ENCODE measurements around the gene ETV1. TPM values are rescaled to one million over a fixed set of nuclear protein-coding genes. Genes with fewer than 3 reads are reported as not detected.

Gene ETV1
- total and polyA plus RNA-seq, 4 donors: 12.7 to 85.3 (median 45.1) TPM

DNA sequence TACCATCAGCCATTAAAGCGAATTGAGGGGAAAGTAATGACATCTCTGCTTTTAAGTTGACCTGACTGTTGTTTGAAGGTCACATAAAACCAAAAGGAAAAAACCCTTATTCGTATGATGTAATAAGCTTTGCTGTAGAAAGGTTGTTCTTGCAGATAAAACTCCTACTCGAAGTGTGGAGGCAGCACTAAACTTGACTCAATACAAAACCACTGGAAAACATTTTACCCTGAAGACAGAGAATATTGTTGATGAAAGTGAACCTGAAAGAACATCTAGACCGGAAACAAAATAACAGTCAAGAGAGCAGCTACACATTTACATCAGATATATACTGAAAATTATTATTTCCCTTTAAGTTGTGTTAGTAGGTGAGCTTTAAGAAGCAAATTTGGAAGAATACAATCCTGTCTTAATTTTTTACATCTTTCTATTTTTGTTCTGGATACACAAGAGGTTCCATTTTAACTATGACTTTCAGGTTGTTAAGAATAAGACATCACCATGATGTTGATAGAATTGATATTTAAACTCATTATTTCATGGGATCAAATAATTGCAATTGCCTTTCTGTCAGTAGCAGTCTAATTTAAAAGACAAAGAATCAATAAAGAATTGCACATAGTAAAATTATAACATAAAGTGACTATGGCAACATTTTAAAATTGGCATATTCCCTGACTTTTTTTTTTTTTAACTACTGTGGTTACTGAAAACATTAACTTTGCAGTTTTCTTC lies 6.4 kb downstream of the ETV1 start:
- Histone ChIP-seq H3K9ac (ENCODE audit: insufficient read depth in 1 of 2, low read length in 2 of 2) (no peak overlapping the region), H3K4me1 (ENCODE audit: control insufficient read depth in 5 of 5, insufficient read depth in 5 of 5, low read length in 5 of 5) (peaks cover 0 to 68% (median 7%) of the 10 kb centered on the region in 5 donors), H3K4me3 (no peak overlapping the region), H3K27ac (ENCODE audit: low read depth in 1 of 2, low read length in 1 of 2) (no peak overlapping the region), H3K36me3 (ENCODE audit: control insufficient read depth in 4 of 4, insufficient read depth in 4 of 4, low read length in 4 of 4) (peaks cover 0 to 5% (median 0%) of the 10 kb centered on the region in 4 donors), H3K27me3 (ENCODE audit: control insufficient read depth in 3 of 3, insufficient read depth in 3 of 3, low read length in 2 of 3) (no peaks in the 10 kb centered on the region), H3K9me3 (ENCODE audit: control insufficient read depth in 4 of 4, insufficient read depth in 3 of 4, low read length in 3 of 4) (no peaks in the 10 kb centered on the region)
- peak in 2 of 3 donors; percentile 17 to 20 for DNase-seq
- TF ChIP-seq, protein P1, sequence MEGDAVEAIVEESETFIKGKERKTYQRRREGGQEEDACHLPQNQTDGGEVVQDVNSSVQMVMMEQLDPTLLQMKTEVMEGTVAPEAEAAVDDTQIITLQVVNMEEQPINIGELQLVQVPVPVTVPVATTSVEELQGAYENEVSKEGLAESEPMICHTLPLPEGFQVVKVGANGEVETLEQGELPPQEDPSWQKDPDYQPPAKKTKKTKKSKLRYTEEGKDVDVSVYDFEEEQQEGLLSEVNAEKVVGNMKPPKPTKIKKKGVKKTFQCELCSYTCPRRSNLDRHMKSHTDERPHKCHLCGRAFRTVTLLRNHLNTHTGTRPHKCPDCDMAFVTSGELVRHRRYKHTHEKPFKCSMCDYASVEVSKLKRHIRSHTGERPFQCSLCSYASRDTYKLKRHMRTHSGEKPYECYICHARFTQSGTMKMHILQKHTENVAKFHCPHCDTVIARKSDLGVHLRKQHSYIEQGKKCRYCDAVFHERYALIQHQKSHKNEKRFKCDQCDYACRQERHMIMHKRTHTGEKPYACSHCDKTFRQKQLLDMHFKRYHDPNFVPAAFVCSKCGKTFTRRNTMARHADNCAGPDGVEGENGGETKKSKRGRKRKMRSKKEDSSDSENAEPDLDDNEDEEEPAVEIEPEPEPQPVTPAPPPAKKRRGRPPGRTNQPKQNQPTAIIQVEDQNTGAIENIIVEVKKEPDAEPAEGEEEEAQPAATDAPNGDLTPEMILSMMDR (IDR thresholded peaks at IDR 0.05; ENCODE audit: control extremely low read depth, extremely low read depth): no peak
- no peak for ATAC-seq (ENCODE audit: insufficient read depth, low FRiP score)
- 73 to 85% methylated on average over 4 of the region's 4 CpGs for WGBS, 2 donors

DNA sequence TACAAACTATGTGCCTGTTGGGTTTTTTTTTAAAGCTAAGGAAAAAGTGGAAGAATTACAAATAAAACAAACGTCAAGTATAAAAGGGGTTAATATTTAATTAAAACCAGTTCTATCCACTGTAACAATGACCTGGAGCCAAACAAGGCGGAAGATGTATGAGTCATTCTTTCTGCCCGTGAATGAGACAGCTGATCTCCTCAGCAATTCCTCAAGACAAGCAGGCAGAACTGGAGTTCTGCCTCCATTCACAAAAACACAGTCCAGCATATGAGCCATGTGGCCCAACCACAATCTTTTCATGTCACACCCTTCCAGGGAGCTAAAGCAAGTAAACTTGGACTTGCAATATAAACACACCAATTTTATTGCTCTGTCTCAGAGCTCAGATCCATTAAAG lies 8.4 kb downstream of the ETV1 start:
- ATAC-seq (ENCODE audit: insufficient read depth, low FRiP score) (peak; percentile 86), DNase-seq (peak; percentile 80 to 95 (median 93))
- H3K27ac ChIP-seq (ENCODE audit: low read depth in 1 of 2, low read length in 1 of 2): no peak overlapping the region
- TF ChIP-seq, protein P1 (IDR thresholded peaks at IDR 0.05; ENCODE audit: control extremely low read depth, extremely low read depth): no peak
- no peaks in the 10 kb centered on the region for H3K27me3 ChIP-seq (ENCODE audit: control insufficient read depth in 3 of 3, insufficient read depth in 3 of 3, low read length in 2 of 3)
- WGBS, 2 donors: 8 to 29% methylated on average over 3 of the region's 3 CpGs
- no peak overlapping the region for H3K4me3 ChIP-seq
- no peaks in the 10 kb centered on the region for H3K9me3 ChIP-seq (ENCODE audit: control insufficient read depth in 4 of 4, insufficient read depth in 3 of 4, low read length in 3 of 4)
- H3K9ac ChIP-seq (ENCODE audit: insufficient read depth in 1 of 2, low read length in 2 of 2): no peak overlapping the region
- peaks cover 0 to 65% (median 7%) of the 10 kb centered on the region in 5 donors for H3K4me1 ChIP-seq (ENCODE audit: control insufficient read depth in 5 of 5, insufficient read depth in 5 of 5, low read length in 5 of 5)
- peaks cover 0 to 12% (median 2%) of the 10 kb centered on the region in 4 donors for H3K36me3 ChIP-seq (ENCODE audit: control insufficient read depth in 4 of 4, insufficient read depth in 4 of 4, low read length in 4 of 4)

DNA sequence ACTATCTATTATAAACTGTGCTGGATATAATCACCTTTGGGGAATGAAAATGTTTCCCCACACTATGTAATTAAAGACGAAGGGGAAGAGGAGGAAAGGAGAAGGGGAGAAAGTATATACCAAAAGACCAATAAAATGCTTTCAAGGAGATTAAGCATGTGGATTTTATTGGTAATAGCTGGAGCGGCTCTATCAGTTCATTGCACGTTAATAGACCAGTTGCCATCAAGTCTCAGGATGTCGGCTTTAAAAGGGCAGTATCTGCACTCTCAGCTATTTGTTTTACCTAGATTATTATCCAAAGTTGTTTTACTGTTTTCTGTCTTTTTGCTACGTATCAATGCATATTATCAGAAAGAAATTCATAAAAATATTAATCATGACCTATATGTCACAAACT lies 9.0 kb downstream of the ETV1 start:
- Histone ChIP-seq H3K27me3 (ENCODE audit: control insufficient read depth in 3 of 3, insufficient read depth in 3 of 3, low read length in 2 of 3) (no peaks in the 10 kb centered on the region), H3K9ac (ENCODE audit: insufficient read depth in 1 of 2, low read length in 2 of 2) (peak overlapping the region in 1 of 2 donors; percentile 50), H3K27ac (ENCODE audit: low read depth in 1 of 2, low read length in 1 of 2) (no peak overlapping the region), H3K36me3 (ENCODE audit: control insufficient read depth in 4 of 4, insufficient read depth in 4 of 4, low read length in 4 of 4) (peaks cover 0 to 17% (median 4%) of the 10 kb centered on the region in 4 donors), H3K9me3 (ENCODE audit: control insufficient read depth in 4 of 4, insufficient read depth in 3 of 4, low read length in 3 of 4) (no peaks in the 10 kb centered on the region), H3K4me3 (no peak overlapping the region), H3K4me1 (ENCODE audit: control insufficient read depth in 5 of 5, insufficient read depth in 5 of 5, low read length in 5 of 5) (peaks cover 0 to 61% (median 7%) of the 10 kb centered on the region in 5 donors)
- TF ChIP-seq, protein P1 (IDR thresholded peaks at IDR 0.05; ENCODE audit: control extremely low read depth, extremely low read depth): no peak
- 66 to 75% methylated on average over 5 of the region's 5 CpGs for WGBS, 2 donors
- no peak for DNase-seq
- ATAC-seq (ENCODE audit: insufficient read depth, low FRiP score): no peak
